Measurements from ENCODE around the gene MAPKAPK3.
A peak's percentile ranks its signal among the peaks of the same experiment; 100 is the strongest.

MAPKAPK3 gene

DNA sequence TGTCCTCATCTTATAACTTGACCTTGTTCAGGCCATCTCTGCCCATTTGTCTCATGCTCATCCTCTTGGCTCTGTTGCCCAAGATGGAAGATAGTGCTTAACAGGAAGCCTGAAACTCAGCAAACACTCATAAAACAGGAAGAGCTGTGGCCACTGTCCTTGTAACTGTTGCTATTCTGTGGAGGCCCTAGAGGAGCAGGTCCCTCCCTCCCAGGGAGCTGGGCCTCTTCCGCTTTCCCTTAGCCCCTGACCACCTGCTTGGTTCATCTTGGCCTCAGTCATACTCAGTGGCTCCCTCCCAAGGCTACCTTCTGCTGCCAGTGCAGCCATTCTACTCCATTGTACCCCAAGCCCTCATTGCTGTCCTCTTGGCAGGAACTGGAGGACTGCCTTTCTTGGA, 3.5 kb downstream of the MAPKAPK3 start:
- TF ChIP-seq GATA1 (IDR thresholded peaks at IDR 0.05; ENCODE audit: low read depth, low read length), result no peak
- no peak for TF ChIP-seq POLR2A (IDR thresholded peaks at IDR 0.05; ENCODE audit: low read length)
- DNase-seq, result peak in 1 of 2 experiments; percentile 19

DNA sequence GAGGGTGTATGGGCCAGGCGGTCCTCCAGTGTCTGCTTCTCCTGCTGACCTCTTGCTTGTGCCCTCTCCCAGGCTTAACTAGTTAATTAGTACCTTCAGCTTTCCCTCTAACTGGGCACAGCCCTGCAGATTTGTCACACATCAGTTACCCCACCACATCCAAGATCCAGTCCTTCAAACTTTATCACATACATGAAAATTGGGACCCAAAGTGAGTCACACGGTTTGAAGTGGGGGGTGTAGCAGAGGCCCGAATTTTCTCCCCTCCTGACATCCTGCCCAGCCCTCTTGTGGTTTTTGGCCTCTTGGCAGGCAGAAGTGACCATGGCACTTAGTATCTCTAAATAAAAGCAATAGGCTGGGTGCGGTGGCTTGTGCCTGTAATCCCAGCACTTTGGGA, 3.9 kb downstream of the MAPKAPK3 start:
- peak in 1 of 2 experiments; percentile 19 for DNase-seq
- no peak for TF ChIP-seq POLR2A (IDR thresholded peaks at IDR 0.05; ENCODE audit: low read length)
- no peak for TF ChIP-seq GATA1 (IDR thresholded peaks at IDR 0.05; ENCODE audit: low read depth, low read length)

DNA sequence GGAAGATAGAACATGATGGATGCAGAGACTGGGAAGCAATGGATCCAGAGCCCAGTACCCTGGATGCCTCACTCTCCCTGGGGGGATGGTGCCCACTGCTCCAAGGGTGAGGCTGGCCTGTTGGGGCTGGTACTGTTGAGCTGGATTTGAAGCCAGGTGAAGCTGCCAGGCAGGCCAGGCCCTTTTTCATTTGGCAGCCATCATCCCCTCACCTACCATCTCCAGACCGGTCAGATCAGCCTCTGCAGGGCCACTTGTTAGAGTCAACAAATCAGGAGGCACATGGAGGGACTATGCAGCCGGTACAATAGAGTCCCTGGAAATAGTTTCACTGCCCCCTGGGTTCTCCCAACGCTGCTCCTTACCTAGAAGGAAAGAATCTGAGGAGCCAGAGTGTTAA, 5.9 kb downstream of the MAPKAPK3 start:
- DNase-seq, result no peak
- no peak for TF ChIP-seq GATA1 (IDR thresholded peaks at IDR 0.05; ENCODE audit: low read depth, low read length)
- no peak for TF ChIP-seq POLR2A (IDR thresholded peaks at IDR 0.05; ENCODE audit: low read length)

GRCh38 chr3:50623840-50624474, 7.0 kb downstream of the MAPKAPK3 start:
- no peak for DNase-seq
- TF ChIP-seq GATA1 (IDR thresholded peaks at IDR 0.05; ENCODE audit: low read depth, low read length), result no peak
- peak; percentile 11 for TF ChIP-seq POLR2A (IDR thresholded peaks at IDR 0.05; ENCODE audit: low read length)

DNA sequence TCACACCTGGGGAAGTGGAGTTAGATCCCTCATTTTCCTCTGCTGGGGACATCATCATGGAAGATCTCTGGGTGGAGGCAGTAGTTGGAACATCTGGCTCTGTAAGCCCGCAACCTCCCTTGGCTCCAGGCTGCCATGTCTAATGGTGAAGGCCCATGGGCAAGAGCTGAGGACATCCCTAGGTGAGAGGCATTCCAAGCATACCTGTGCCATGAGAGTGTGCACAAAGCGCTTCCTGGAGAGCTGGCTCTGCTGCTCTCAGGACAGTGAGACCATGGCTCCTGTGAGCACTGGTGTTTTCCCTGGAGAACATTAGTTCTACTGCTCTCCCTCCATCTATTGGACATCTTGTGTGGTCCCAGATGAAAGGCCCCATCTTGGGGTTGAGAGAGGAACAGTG, 7.7 kb downstream of the MAPKAPK3 start:
- no peak for TF ChIP-seq GATA1 (IDR thresholded peaks at IDR 0.05; ENCODE audit: low read depth, low read length)
- DNase-seq, result no peak

DNA sequence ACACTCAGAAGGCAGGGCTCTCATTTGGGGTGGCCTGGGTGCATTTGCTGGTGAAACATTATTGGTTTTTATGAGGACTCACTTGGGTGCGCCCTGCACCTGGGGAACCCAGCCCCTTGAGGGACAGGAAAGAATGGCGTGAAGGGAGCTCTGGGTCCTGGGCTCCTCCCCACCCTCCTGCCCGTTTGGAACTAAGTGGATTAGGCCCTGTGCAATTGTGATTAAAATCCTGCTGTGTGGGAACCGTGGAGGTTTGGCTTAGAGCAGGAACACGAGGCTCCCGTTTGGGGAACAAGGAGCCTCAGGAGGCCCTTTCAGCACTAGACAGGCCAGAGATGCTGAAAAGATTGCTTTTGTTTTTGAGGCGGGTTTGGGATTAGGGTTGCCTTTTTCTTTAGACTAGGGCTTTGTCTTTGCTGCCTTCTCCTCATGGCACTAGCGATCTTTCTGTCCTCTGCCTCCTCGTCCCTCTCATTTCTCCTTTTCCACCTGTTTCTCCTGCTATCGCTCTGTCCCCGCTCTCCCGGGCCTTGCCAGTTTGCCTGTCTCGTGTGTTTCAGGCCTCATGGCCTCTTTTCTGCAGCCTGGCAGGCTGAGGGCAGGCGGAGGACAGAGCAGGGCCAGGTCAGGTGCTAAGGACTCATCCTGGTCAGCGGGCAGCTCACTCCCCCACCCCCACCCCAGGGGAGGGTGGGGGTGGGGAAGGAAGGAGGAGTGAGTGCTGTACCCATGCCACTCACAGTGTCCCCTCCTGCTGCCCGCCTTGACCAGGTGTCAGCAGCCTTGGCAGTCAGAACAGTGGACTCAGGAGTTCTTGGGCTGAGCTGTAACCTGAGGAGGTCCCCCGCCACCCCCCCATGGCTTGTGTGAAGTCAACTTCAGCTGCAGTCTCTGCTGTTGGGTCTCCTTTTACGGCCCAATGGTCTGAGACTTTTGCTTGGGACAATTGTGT, 8.6 kb downstream of the MAPKAPK3 start:
- no peak for DNase-seq
- TF ChIP-seq POLR2A (IDR thresholded peaks at IDR 0.05; ENCODE audit: low read length), result no peak
- TF ChIP-seq GATA1 (IDR thresholded peaks at IDR 0.05; ENCODE audit: low read depth, low read length), result no peak

DNA sequence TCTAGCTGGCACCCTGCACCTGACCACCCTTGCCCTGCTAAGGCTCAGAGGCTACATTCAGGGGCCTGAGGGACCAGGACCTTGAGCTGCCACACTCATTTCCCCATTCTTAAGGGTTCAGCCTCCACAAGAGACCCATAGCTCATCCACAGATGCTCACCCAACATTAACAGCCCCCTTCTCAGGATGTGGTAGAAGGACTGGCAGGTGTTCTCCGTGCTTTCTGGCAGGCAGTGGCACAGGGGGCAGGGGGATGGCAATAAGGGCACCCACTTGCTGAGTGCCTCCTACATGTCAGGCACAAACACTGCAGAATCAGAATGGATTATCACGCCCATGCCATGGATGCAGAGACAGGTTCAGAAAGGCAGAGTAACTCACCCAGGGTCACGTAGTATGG, 9.4 kb downstream of the MAPKAPK3 start:
- TF ChIP-seq POLR2A (IDR thresholded peaks at IDR 0.05; ENCODE audit: low read length) (no peak), GATA1 (IDR thresholded peaks at IDR 0.05; ENCODE audit: low read depth, low read length) (no peak)
- DNase-seq, result no peak

GRCh38 chr3:50627407-50628051, 10.6 kb downstream of the MAPKAPK3 start:
- TF ChIP-seq POLR2A (IDR thresholded peaks at IDR 0.05; ENCODE audit: low read length) (no peak), GATA1 (IDR thresholded peaks at IDR 0.05; ENCODE audit: low read depth, low read length) (no peak)
- DNase-seq, result peak; percentile 41 to 47

DNA sequence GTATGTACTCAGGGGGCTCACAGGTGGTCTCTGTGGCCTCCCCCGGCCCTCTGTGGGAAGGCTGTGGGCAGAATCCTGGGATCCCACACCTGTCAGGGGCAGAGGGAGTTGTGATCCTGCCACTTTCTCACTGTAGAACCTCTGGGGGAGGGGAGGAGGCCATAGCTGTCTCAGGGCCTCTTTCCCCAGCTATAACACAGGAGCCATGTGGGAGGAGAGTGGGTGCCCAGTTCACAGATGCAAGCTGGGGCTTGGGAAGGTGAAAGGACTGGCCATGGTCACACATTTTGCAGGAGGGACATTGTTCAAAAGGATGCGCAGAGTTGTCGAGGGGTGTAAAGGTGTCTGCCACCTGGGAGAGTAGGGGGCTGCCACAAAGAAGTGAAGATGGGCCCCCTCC, 11.7 kb downstream of the MAPKAPK3 start:
- TF ChIP-seq POLR2A (IDR thresholded peaks at IDR 0.05; ENCODE audit: low read length) (no peak), GATA1 (IDR thresholded peaks at IDR 0.05; ENCODE audit: low read depth, low read length) (no peak)

DNA sequence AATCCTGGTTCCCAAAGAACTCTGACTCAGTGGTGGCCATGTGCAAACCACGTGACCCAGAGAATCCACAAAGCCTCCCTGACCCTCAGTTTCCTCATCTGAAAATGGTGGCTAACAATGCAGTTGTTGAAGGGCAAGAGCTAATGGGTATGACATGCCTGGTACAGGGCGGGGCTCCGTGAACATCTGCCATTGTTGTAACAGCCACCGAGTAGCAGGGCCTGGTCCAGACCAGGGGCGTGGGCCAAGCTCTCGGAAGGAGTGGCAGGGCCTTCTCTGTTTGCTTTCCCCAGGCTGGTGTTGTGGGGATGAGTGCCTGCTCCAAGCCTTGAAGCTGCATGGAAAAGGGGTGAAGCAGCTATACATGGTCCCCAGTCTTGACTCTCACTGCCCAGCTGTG, 13.4 kb downstream of the MAPKAPK3 start:
- TF ChIP-seq POLR2A (IDR thresholded peaks at IDR 0.05; ENCODE audit: low read length) (no peak), GATA1 (IDR thresholded peaks at IDR 0.05; ENCODE audit: low read depth, low read length) (no peak)
- DNase-seq, result no peak

More for the DNA sequence above, 11.7 kb downstream of the MAPKAPK3 start:
- DNase-seq, result no peak

- TF ChIP-seq POLR2A (IDR thresholded peaks at IDR 0.05; ENCODE audit: low read length) (no peak), GATA1 (IDR thresholded peaks at IDR 0.05; ENCODE audit: low read depth, low read length) (no peak)
- no peak for DNase-seq
Measured at GRCh38 chr3:50630877-50631276, 13.9 kb downstream of the MAPKAPK3 start.

- TF ChIP-seq GATA1 (IDR thresholded peaks at IDR 0.05; ENCODE audit: low read depth, low read length) (no peak), POLR2A (IDR thresholded peaks at IDR 0.05; ENCODE audit: low read length) (no peak)
- peak in 1 of 2 experiments; percentile 14 for DNase-seq
Measured at GRCh38 chr3:50632450-50632849, 15.5 kb downstream of the MAPKAPK3 start.

DNA sequence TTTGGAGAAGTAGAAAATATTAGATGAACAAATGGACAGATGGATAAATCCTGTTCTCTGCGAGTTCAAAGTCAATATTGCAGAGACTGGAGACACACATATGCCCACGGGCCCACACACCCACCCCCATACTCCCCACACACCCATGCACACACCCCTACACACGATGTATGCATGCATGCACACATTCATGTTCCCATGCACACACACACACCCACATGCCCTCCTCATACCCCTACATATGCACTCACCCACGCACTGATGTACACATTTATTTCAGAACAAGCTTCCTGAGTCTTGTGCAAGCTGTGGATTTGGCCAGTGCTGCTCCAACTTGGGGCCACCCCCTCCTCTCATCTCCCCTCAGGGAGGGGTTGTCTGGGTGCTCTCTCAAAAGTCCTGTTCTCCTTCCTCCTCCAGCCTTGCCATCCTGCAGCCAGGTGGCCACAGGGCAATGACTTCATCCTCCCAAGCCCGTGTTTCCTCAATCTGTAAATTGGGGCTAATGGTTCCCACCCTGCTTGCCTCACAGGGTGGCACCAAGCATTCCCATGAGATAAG, 16.4 kb downstream of the MAPKAPK3 start:
- no peak for DNase-seq
- TF ChIP-seq POLR2A (IDR thresholded peaks at IDR 0.05; ENCODE audit: low read length) (no peak), GATA1 (IDR thresholded peaks at IDR 0.05; ENCODE audit: low read depth, low read length) (no peak)

- no peak for DNase-seq
Measured at GRCh38 chr3:50635066-50635465, 18.1 kb downstream of the MAPKAPK3 start.

More at GRCh38 chr3:50635066-50635465, 18.1 kb downstream of the MAPKAPK3 start:
- TF ChIP-seq POLR2A (IDR thresholded peaks at IDR 0.05; ENCODE audit: low read length), result no peak
- no peak for TF ChIP-seq GATA1 (IDR thresholded peaks at IDR 0.05; ENCODE audit: low read depth, low read length)
